T-helper 22 cell (primary cell): ENCODE data around the gene LRRC25.

ENCODE experiments used
- DNase-seq: peaks from one replicate; pipeline ENCODE4 v3.0.0-alpha.2; 2020; ENCODE audit warnings: low read depth

LRRC25 gene

GRCh38 chr19:18424890-18425514 lies 27.6 kb upstream of the LRRC25 start:
- DNase-seq, result no peak

- no peak for DNase-seq
Observed at GRCh38 chr19:18424122-18424889, 26.9 kb upstream of the LRRC25 start.

GRCh38 chr19:18423258-18424020 lies 26.0 kb upstream of the LRRC25 start:
- no peak for DNase-seq

GRCh38 chr19:18422530-18423191 lies 25.2 kb upstream of the LRRC25 start:
- no peak for DNase-seq

- DNase-seq, result no peak
Observed at GRCh38 chr19:18421371-18421959, 24.0 kb upstream of the LRRC25 start.

GRCh38 chr19:18420930-18421329 lies 23.5 kb upstream of the LRRC25 start:
- no peak for DNase-seq

- no peak for DNase-seq
Observed at GRCh38 chr19:18419699-18420460, 22.5 kb upstream of the LRRC25 start.

- peak; percentile 59 for DNase-seq
Observed at GRCh38 chr19:18419195-18419698, 21.8 kb upstream of the LRRC25 start, which contains the start of gene SSBP4. SSBP4 (plus strand) TSS chr19:18419398; CDS start chr19:18419649, 251 bp downstream.

- DNase-seq, result no peak
Observed at GRCh38 chr19:18418483-18419194, 21.2 kb upstream of the LRRC25 start.

GRCh38 chr19:18418029-18418482 lies 20.6 kb upstream of the LRRC25 start:
- no peak for DNase-seq

GRCh38 chr19:18417250-18418028 lies 20.0 kb upstream of the LRRC25 start:
- DNase-seq, result no peak

- peak; percentile 63 for DNase-seq
Observed at GRCh38 chr19:18416778-18417249, 19.4 kb upstream of the LRRC25 start.

- DNase-seq, result no peak
Observed at GRCh38 chr19:18415178-18415867, 17.9 kb upstream of the LRRC25 start.

GRCh38 chr19:18414504-18415177 lies 17.2 kb upstream of the LRRC25 start:
- DNase-seq, result no peak

- DNase-seq, result no peak
Observed at GRCh38 chr19:18412610-18413239, 15.3 kb upstream of the LRRC25 start.

GRCh38 chr19:18408053-18408476 lies 10.6 kb upstream of the LRRC25 start:
- no peak for DNase-seq

GRCh38 chr19:18406749-18407148 lies 9.3 kb upstream of the LRRC25 start:
- no peak for DNase-seq
